ENCODE measurements around the gene LPIN2.

LPIN2 gene

GRCh38 chr18:2964361-2965010 is 48.5 kb downstream of the LPIN2 start:
- no peak overlapping the region for H3K27ac ChIP-seq
- H3K27me3 ChIP-seq (replicated peaks) = no peaks in the 10 kb centered on the region
- no peaks in the 10 kb centered on the region for H3K36me3 ChIP-seq (replicated peaks)
- H3K4me3 ChIP-seq (ENCODE audit: low read depth, low read length) = no peak overlapping the region
- no peak for TF ChIP-seq CTCF (IDR thresholded peaks at IDR 0.05; ENCODE audit: low read depth, low read length, missing control alignments)
- no peak for DNase-seq
- in situ Hi-C loops (cut with HindIII; ENCODE audit: low pct_ligation_motif_present, low sequenced_read_pairs) = no loop called here
